HFFc6 (cell line): Measurements from ENCODE around the gene PDE6B. TPM values are rescaled to one million over a fixed set of nuclear protein-coding genes. Genes with fewer than 3 reads are reported as not detected.

Experiments used
- DNase-seq: peaks from one replicate; pipeline ENCODE4 v3.0.0-alpha.2; 2018
- H3K27ac Mint-ChIP-seq: 2 replicates; pipeline ENCODE4 v1.8.0; 2020; ENCODE audit warnings: mild to moderate bottlenecking, mixed read lengths
- H3K27me3 Mint-ChIP-seq: 2 replicates; pipeline ENCODE4 v1.8.0; 2021; ENCODE audit warnings: mild to moderate bottlenecking, moderate library complexity, mixed read lengths; ENCODE audit not compliant: insufficient read depth
- H3K36me3 Mint-ChIP-seq: 2 replicates; pipeline ENCODE4 v1.8.0; 2021; ENCODE audit warnings: low read depth, mixed read lengths
- H3K4me1 Mint-ChIP-seq: 2 replicates; pipeline ENCODE4 v1.8.0; 2020; ENCODE audit warnings: low read depth, mixed read lengths
- H3K4me3 Mint-ChIP-seq: 2 replicates; pipeline ENCODE4 v1.8.0; 2020; ENCODE audit warnings: mild to moderate bottlenecking, moderate library complexity, mixed read lengths
- H3K9me3 Mint-ChIP-seq: 2 replicates; pipeline ENCODE4 v1.8.0; 2020; ENCODE audit warnings: mild to moderate bottlenecking, mixed read lengths
- total RNA-seq, 6 experiments: library from RNA; stranded (reverse); fragmentation: NEBNext Ultra II Directional; extraction: Animal tissue kit (Norgen Biotek cat#: 25700); gene quantifications; 2 replicates in 1 of 6; 3 replicates in 5 of 6; pipeline ENCODE4 v1.2.3, GENCODE V29; 2021
- TF ChIP-seq, protein P1 (sequence below): fragments of 200-600 bp; sonication (generic); IDR thresholded peaks from 2 replicates; pipeline ENCODE4 v1.5.0; 2021; ENCODE audit warnings: antibody characterized with exemption, mild to moderate bottlenecking

Gene PDE6B
- total RNA-seq, 6 experiments from 2014 or later, result not detected

DNA sequence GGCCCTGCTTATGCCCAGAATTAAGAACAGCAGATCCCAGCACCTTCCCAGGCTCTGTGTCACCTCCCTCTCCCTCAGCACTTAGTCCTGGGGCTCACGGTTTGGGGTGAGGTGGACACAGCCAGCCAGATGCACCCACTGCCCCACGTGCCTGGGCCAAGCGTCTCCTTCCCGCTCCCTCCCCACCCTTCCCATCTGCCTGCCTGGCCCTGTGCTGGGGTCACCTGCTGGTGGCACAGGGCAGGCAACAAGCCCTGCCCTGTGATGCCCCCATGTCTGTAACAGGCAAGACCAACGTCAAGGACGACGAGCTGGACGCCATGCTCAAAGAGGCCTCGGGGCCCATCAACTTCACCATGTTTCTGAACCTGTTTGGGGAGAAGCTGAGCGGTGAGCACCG lies 54.3 kb downstream of the PDE6B start:
- no peak overlapping the region for H3K4me3 Mint-ChIP-seq
- DNase-seq, result no peak
- no peak overlapping the region for H3K27ac Mint-ChIP-seq
- H3K4me1 Mint-ChIP-seq, result no peaks in the 10 kb centered on the region
- TF ChIP-seq, protein P1, sequence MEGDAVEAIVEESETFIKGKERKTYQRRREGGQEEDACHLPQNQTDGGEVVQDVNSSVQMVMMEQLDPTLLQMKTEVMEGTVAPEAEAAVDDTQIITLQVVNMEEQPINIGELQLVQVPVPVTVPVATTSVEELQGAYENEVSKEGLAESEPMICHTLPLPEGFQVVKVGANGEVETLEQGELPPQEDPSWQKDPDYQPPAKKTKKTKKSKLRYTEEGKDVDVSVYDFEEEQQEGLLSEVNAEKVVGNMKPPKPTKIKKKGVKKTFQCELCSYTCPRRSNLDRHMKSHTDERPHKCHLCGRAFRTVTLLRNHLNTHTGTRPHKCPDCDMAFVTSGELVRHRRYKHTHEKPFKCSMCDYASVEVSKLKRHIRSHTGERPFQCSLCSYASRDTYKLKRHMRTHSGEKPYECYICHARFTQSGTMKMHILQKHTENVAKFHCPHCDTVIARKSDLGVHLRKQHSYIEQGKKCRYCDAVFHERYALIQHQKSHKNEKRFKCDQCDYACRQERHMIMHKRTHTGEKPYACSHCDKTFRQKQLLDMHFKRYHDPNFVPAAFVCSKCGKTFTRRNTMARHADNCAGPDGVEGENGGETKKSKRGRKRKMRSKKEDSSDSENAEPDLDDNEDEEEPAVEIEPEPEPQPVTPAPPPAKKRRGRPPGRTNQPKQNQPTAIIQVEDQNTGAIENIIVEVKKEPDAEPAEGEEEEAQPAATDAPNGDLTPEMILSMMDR, result no peak
- H3K36me3 Mint-ChIP-seq, result no peaks in the 10 kb centered on the region
- peaks cover 2% of the 10 kb centered on the region; the same call in 1 of the 2 replicates for H3K27me3 Mint-ChIP-seq
- no peaks in the 10 kb centered on the region for H3K9me3 Mint-ChIP-seq

- H3K9me3 Mint-ChIP-seq, result no peaks in the 10 kb centered on the region
- H3K4me3 Mint-ChIP-seq, result no peak overlapping the region
- DNase-seq, result no peak
- peaks cover 2% of the 10 kb centered on the region; the same call in 1 of the 2 replicates for H3K27me3 Mint-ChIP-seq
- H3K36me3 Mint-ChIP-seq, result no peaks in the 10 kb centered on the region
- H3K4me1 Mint-ChIP-seq, result no peaks in the 10 kb centered on the region
- no peak overlapping the region for H3K27ac Mint-ChIP-seq
- TF ChIP-seq, protein P1, result no peak
Observed at GRCh38 chr4:680091-680490, 54.7 kb downstream of the PDE6B start.

DNA sequence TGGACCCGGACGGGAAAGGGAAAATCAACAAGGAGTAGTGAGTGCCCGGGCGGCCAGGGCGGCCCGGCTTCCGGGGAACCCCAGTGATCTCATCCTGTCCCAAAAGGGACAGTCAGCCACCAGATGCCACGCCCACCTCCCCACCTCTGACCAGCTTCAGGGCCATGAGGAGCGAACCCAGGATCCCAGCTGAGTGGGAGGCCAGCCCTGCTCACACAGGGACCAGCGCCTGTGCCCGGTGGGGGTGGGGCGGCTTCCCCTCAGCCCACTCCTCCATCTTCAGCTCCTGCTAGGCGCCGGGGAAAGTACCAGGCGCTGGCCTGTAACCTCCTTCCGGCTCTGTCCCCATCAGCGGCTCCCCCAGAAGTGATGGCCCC lies 55.2 kb downstream of the PDE6B start:
- Mint-ChIP-seq H3K4me3 (no peak overlapping the region), H3K27me3 (peaks cover 2% of the 10 kb centered on the region; the same call in 1 of the 2 replicates), H3K9me3 (no peaks in the 10 kb centered on the region), H3K36me3 (no peaks in the 10 kb centered on the region), H3K4me1 (no peaks in the 10 kb centered on the region), H3K27ac (no peak overlapping the region)
- no peak for DNase-seq
- TF ChIP-seq, protein P1, result no peak

DNA sequence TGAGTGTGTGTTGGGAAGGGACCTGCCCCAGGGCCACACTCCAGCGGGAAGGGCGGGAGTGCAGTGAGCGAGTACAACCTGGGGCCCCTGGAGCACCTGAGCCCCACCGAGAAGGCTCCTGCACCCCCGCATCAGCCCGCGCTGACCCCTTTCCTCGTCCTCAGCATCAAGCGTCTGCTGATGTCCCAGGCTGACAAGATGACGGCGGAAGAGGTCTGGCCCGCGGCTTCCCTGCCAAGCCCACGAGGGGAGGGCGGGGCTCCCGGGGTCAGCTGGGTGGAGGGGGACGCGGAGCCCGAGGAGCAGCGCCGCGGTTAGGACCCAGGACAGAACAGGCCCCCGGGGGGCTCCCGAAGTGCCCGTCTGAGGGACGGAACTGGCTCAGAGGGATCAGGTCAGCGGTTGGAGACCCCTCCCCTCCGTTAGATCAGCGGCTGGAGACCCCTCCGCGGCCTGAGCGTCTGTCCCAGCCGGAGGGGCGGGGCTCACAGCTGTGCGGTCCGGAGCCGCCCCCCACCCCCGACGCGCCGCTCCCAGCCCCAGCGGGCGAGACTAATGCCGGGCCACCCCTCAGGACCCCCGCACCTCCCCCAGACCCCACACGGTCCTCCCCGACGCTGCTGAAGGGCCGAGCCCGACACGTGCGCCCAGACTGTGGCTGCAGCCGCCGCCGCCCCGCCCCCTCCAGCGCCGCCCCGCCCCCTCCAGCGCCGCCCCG lies 55.7 kb downstream of the PDE6B start:
- Mint-ChIP-seq H3K36me3 (no peaks in the 10 kb centered on the region), H3K27ac (no peak overlapping the region), H3K27me3 (peaks cover 2% of the 10 kb centered on the region; the same call in 1 of the 2 replicates), H3K4me3 (no peak overlapping the region), H3K9me3 (no peaks in the 10 kb centered on the region), H3K4me1 (no peaks in the 10 kb centered on the region)
- no peak for DNase-seq
- TF ChIP-seq, protein P1, result no peak

GRCh38 chr4:681736-682451 lies 56.5 kb downstream of the PDE6B start:
- no peak overlapping the region for H3K4me3 Mint-ChIP-seq
- TF ChIP-seq, protein P1, result no peak
- no peak overlapping the region for H3K27ac Mint-ChIP-seq
- H3K36me3 Mint-ChIP-seq, result no peaks in the 10 kb centered on the region
- H3K9me3 Mint-ChIP-seq, result no peaks in the 10 kb centered on the region
- peaks cover 2% of the 10 kb centered on the region; the same call in 1 of the 2 replicates for H3K27me3 Mint-ChIP-seq
- peaks cover under 1% of the 10 kb centered on the region; the same call in 1 of the 2 replicates for H3K4me1 Mint-ChIP-seq
- DNase-seq, result no peak
